Endodermal cell (in vitro differentiated cells): ENCODE results near the gene CAMKK2. TPM values are rescaled to one million over a fixed set of nuclear protein-coding genes. Genes with fewer than 3 reads are reported as not detected.

ENCODE experiments used
- DNase-seq: peaks from one replicate; pipeline ENCODE4 v3.0.0-alpha.2; 2017
- H3K27ac ChIP-seq: 2 replicates; pipeline ENCODE4 v1.5.1; 2013; ENCODE audit warnings: mild to moderate bottlenecking, low read depth, low read length, moderate library complexity
- H3K27me3 ChIP-seq: 2 replicates; pipeline ENCODE4 v1.6.1; 2013; ENCODE audit warnings: mild to moderate bottlenecking, low read length, moderate library complexity; ENCODE audit not compliant: insufficient read depth, control insufficient read depth, poor library complexity, severe bottlenecking
- H3K36me3 ChIP-seq: 2 replicates; pipeline ENCODE4 v1.7.0; 2013; ENCODE audit warnings: mild to moderate bottlenecking, low read length, moderate library complexity; ENCODE audit not compliant: control insufficient read depth, insufficient read depth
- H3K4me1 ChIP-seq: one replicate; pipeline ENCODE4 v1.7.0; 2013; ENCODE audit warnings: low read length; ENCODE audit not compliant: control insufficient read depth, insufficient read depth
- H3K4me3 ChIP-seq: 2 replicates; pipeline ENCODE4 v1.5.1; 2013; ENCODE audit warnings: mild to moderate bottlenecking, low read length, moderate library complexity
- H3K9ac ChIP-seq: 2 replicates; pipeline ENCODE4 v1.6.1; 2013; ENCODE audit warnings: mild to moderate bottlenecking, low read length, moderate library complexity; ENCODE audit not compliant: poor library complexity, severe bottlenecking; ENCODE audit errors: extremely low read depth
- H3K9me3 ChIP-seq: 2 replicates; pipeline ENCODE4 v1.6.1; 2013; ENCODE audit warnings: mild to moderate bottlenecking, low read length, moderate library complexity; ENCODE audit not compliant: control insufficient read depth
- H3K27ac Mint-ChIP-seq: 2 replicates; pipeline ENCODE4 v1.8.0; 2020; ENCODE audit warnings: mixed read lengths
- H3K27me3 Mint-ChIP-seq: 2 replicates; pipeline ENCODE4 v1.8.0; 2021; ENCODE audit warnings: mild to moderate bottlenecking, mixed read lengths; ENCODE audit not compliant: insufficient read depth
- H3K36me3 Mint-ChIP-seq: 2 replicates; pipeline ENCODE4 v1.8.0; 2020; ENCODE audit warnings: low read depth, mixed read lengths
- H3K4me1 Mint-ChIP-seq: 2 replicates; pipeline ENCODE4 v1.8.0; 2020; ENCODE audit warnings: mixed read lengths
- H3K4me3 Mint-ChIP-seq: 2 replicates; pipeline ENCODE4 v1.8.0; 2020; ENCODE audit warnings: mild to moderate bottlenecking, moderate library complexity, mixed read lengths
- H3K9me3 Mint-ChIP-seq: 2 replicates; pipeline ENCODE4 v1.8.0; 2020; ENCODE audit warnings: mild to moderate bottlenecking, mixed read lengths
- CTCF ChIP-seq: fragments of 200-600 bp; sonication (generic); conservative IDR thresholded peaks from 2 replicates; pipeline ENCODE4 v1.5.0; 2021; ENCODE audit warnings: antibody characterized with exemption, mild to moderate bottlenecking
- WGBS, 2 experiments: methylation state at CpG; one replicate each; pipeline versions ENCODE4 v1.1.5 to v1.1.7; 2013; ENCODE audit warnings: missing lambda C conversion rate in 2 of 2, mixed read lengths in 1 of 2; ENCODE audit not compliant: insufficient coverage in 1 of 2, insufficient read length in 1 of 2; 5-methylcytosine and 5-hydroxymethylcytosine counted together
- long read RNA-seq, 4 experiments: library from polyadenylated mRNA in 2 of 4; library from RNA in 1 of 4; library from capped mRNA in 1 of 4; stranded (forward) in 3 of 4; unstranded in 1 of 4; transcript quantifications; one replicate each; pipeline ENCODE4 v2.0.0, GENCODE V29; 2020 to 2021; ENCODE audit warnings: inconsistent platforms in 1 of 4
- polyA plus RNA-seq, 2 experiments: library from polyadenylated mRNA; stranded (reverse); fragments of 50-300 nt; gene quantifications; one replicate each; pipeline ENCODE4 v1.2.3, GENCODE V29; 2013
- total RNA-seq, 2 donors: library from RNA; stranded (reverse); fragmentation: NEBNext Ultra II Directional in 1 of 2; extraction: Animal tissue kit (Norgen Biotek cat#: 25700) in 1 of 2; gene quantifications; 2 replicates in 1 of 2; 3 replicates in 1 of 2; pipeline ENCODE4 v1.2.1, GENCODE V29; 2021

CAMKK2 gene
- total RNA-seq: 100 to 1,000 TPM in 1 of 2 donors, 10 to 100 TPM in 1; 95.8 to 113 TPM
- polyA plus RNA-seq (2013, experiment 1 of 2): 30.7 TPM
- 29.4 TPM for polyA plus RNA-seq (2013, experiment 2 of 2)
- long read RNA-seq, experiment 1, partial matches to known transcripts: 7 of 53 reads
- long read RNA-seq, experiment 1, other reads (novel, unspliced or antisense): 44 of 53 reads
- long read RNA-seq, experiment 2, full-length matches to known transcripts: 177 of 315 reads
- long read RNA-seq, experiment 2, partial matches to known transcripts: 33 of 315 reads
- long read RNA-seq, experiment 2, other reads (novel, unspliced or antisense): 105 of 315 reads
- long read RNA-seq, experiment 3, full-length matches to known transcripts: 326 of 434 reads
- long read RNA-seq, experiment 3, partial matches to known transcripts: 16 of 434 reads
- long read RNA-seq, experiment 3, other reads (novel, unspliced or antisense): 92 of 434 reads
- long read RNA-seq, experiment 4, transcript CAMKK2-208 (16 exons, 2,006 nt): major isoform, 18 of 31 reads
- long read RNA-seq, experiment 4, partial matches to known transcripts: 1 of 31 reads
- long read RNA-seq, experiment 4, other reads (novel, unspliced or antisense): 12 of 31 reads

GRCh38 chr12:121296618-121297434, at the start of gene CAMKK2:
Gene CAMKK2, minus strand, starts transcription at chr12:121296709. Its CDS starts 22,183 bp downstream, at chr12:121274526.
- H3K4me3 ChIP-seq: peak within 1 kb of the TSS; percentile 92
- Mint-ChIP-seq H3K27ac (peak within 1 kb of the TSS; percentile 87), H3K9me3 (no peaks in the 10 kb centered on the region), H3K4me1 (peaks cover 8% of the 10 kb centered on the region), H3K4me3 (peak within 1 kb of the TSS; percentile 91), H3K27me3 (no peaks in the 10 kb centered on the region), H3K36me3 (peaks cover 17% of the 10 kb centered on the region)
- H3K27ac ChIP-seq: peak within 1 kb of the TSS; percentile 70
- H3K9ac ChIP-seq: peak within 1 kb of the TSS; percentile 73
- H3K36me3 ChIP-seq: peaks cover 8% of the 10 kb centered on the region
- no peaks in the 10 kb centered on the region for H3K27me3 ChIP-seq
- no peaks in the 10 kb centered on the region for H3K4me1 ChIP-seq
- WGBS, 2 experiments: 0 to 1% methylated on average over 18 to 104 of the region's 104 CpGs
- TF ChIP-seq CTCF: peak; percentile 55
- H3K9me3 ChIP-seq: no peaks in the 10 kb centered on the region
- peak; percentile 96 for DNase-seq

GRCh38 chr12:121345151-121345815, 48.8 kb upstream of the CAMKK2 start:
- 87 to 100% methylated on average over 2 to 4 of the region's 4 CpGs for WGBS, 2 experiments
- Histone ChIP-seq H3K9ac (no peak overlapping the region), H3K27me3 (no peaks in the 10 kb centered on the region), H3K27ac (no peak overlapping the region), H3K4me3 (no peak overlapping the region), H3K9me3 (no peaks in the 10 kb centered on the region), H3K36me3 (peaks cover 70% of the 10 kb centered on the region), H3K4me1 (no peaks in the 10 kb centered on the region)
- H3K27me3 Mint-ChIP-seq: no peaks in the 10 kb centered on the region
- no peak for DNase-seq
- peaks cover 61% of the 10 kb centered on the region for H3K36me3 Mint-ChIP-seq
- no peak for TF ChIP-seq CTCF
- no peak overlapping the region for H3K4me3 Mint-ChIP-seq
- H3K27ac Mint-ChIP-seq: peak overlapping the region; percentile 4
- no peaks in the 10 kb centered on the region for H3K4me1 Mint-ChIP-seq
- no peaks in the 10 kb centered on the region for H3K9me3 Mint-ChIP-seq

- H3K27ac Mint-ChIP-seq: no peak overlapping the region
- peaks cover 67% of the 10 kb centered on the region for H3K36me3 Mint-ChIP-seq
- Histone ChIP-seq H3K9ac (no peak overlapping the region), H3K27me3 (no peaks in the 10 kb centered on the region), H3K4me1 (no peaks in the 10 kb centered on the region), H3K27ac (no peak overlapping the region), H3K36me3 (peaks cover 78% of the 10 kb centered on the region), H3K4me3 (no peak overlapping the region), H3K9me3 (no peaks in the 10 kb centered on the region)
- H3K4me3 Mint-ChIP-seq: no peak overlapping the region
- H3K4me1 Mint-ChIP-seq: no peaks in the 10 kb centered on the region
- no peaks in the 10 kb centered on the region for H3K9me3 Mint-ChIP-seq
- no peak for TF ChIP-seq CTCF
- 95 to 96% methylated on average over 3 of the region's 3 CpGs for WGBS, 2 experiments
- DNase-seq: no peak
- no peaks in the 10 kb centered on the region for H3K27me3 Mint-ChIP-seq
Observed at GRCh38 chr12:121344506-121344905, 48.0 kb upstream of the CAMKK2 start.
